GM23248 (cell line): Measurements from ENCODE around the gene CDKN2AIPNL.

Source experiments
- EZH2 ChIP-seq: fragments of 200-600 bp; sonication (generic); IDR thresholded peaks from 2 replicates; pipeline ENCODE4 v1.6.1; 2018; ENCODE audit warnings: antibody characterized with exemption, mild to moderate bottlenecking; ENCODE audit not compliant: insufficient read depth, poor library complexity, severe bottlenecking
- EZH2phosphoT487 ChIP-seq: fragments of 200-600 bp; sonication (generic); IDR thresholded peaks from 2 replicates; pipeline ENCODE4 v1.6.1; 2018; ENCODE audit warnings: antibody characterized with exemption, moderate library complexity, mild to moderate bottlenecking, low read depth; ENCODE audit not compliant: insufficient read depth

GRCh38 chr5:134445856-134446818 lies 34.5 kb upstream of the CDKN2AIPNL start:
- no peak for TF ChIP-seq EZH2
- no peak for TF ChIP-seq EZH2phosphoT487
